Measurements from ENCODE around the gene MPHOSPH6. TPM values are rescaled to one million over a fixed set of nuclear protein-coding genes. Genes with fewer than 3 reads are reported as not detected.

The MPHOSPH6 gene
- total RNA-seq, 4 donors from 2014 or later, result 17.8 to 48.9 (median 26.8) TPM

DNA sequence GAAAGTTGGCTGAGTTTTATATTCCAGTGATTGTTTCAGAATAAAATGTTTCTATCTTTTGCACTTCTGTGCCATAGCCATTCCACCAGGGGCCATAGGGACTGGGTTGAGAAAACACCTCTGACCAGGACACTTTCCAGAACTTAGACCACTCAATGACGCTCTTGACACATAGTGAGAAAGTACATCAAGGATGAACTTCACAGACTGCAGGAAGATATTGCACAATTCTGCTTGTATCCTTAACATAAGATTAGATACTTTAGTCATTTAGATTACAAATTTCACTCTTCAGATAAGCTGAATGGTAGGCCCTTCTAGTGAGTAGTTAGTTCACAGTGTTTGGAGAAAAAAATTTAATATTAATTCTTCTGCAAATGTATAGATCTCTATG lies 13.0 kb upstream of the MPHOSPH6 start:
- TF ChIP-seq, protein P1, sequence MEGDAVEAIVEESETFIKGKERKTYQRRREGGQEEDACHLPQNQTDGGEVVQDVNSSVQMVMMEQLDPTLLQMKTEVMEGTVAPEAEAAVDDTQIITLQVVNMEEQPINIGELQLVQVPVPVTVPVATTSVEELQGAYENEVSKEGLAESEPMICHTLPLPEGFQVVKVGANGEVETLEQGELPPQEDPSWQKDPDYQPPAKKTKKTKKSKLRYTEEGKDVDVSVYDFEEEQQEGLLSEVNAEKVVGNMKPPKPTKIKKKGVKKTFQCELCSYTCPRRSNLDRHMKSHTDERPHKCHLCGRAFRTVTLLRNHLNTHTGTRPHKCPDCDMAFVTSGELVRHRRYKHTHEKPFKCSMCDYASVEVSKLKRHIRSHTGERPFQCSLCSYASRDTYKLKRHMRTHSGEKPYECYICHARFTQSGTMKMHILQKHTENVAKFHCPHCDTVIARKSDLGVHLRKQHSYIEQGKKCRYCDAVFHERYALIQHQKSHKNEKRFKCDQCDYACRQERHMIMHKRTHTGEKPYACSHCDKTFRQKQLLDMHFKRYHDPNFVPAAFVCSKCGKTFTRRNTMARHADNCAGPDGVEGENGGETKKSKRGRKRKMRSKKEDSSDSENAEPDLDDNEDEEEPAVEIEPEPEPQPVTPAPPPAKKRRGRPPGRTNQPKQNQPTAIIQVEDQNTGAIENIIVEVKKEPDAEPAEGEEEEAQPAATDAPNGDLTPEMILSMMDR (IDR thresholded peaks at IDR 0.05; ENCODE audit: low read depth), result no peak

DNA sequence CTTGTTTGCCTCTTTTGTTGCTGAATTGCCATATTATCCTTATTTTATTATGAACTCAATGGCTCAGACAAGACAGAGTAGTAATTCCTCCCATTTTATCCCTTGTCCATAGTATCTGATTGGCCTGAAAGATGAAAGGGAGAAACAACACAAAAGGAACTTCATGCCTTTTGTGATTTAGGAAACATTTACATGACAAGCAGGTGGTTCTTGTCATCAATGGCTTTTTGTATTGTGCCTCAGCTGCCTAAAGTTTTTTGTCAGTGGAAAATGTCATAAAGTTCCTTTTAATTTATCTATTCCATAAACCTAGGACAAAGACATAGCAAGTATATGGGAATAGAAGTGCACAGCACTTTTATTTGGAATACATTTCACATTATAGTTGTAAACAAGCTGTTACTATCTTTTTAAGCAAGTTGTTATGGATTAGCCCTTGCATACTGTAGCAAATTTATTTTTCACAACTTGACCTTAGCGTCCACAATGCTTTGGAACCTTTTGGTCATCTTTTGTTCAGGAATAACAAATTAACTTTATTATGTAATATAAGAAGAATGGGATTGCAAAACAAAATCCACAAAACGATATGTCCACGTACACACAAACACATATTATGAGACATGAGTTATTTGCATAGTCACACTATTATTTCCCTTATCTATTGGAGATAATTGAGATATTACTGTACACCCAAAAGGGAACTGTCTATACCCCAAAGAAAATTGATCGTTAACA lies 12.4 kb upstream of the MPHOSPH6 start:
- TF ChIP-seq, protein P1 (IDR thresholded peaks at IDR 0.05; ENCODE audit: low read depth), result no peak

DNA sequence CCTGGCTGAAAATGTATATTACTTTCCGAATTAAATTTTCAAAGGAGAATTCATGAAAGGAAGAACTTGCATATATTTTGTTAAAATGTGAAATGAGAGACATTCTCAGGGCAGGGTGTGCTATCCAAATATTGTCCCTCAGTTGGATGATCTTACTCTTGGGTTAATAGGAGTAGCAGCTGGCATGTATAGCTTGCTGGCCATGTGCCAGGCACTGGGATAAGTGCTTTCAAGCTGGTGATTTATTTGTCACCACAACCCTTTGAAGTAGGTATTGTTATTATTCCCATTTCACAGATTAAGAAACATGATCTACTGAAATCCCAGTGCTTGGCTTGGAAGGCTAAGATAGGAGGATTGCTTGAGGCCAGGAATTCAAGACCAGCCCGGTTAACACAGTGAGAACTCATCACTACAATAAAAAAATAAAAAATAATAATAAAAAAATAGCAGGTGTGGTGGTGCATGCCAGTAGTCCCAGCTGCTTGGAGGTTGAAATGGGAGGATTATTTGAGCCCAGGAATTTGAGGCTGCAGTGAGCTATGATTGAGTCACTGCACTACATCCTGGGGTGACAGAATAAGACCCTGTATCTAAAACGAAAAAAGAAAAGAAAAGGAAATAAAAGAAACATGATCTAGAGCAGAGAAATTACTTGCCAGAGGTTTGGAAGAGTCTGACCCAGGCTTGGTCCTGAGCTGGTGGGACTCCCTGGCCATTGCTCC lies 11.6 kb upstream of the MPHOSPH6 start:
- TF ChIP-seq, protein P1 (IDR thresholded peaks at IDR 0.05; ENCODE audit: low read depth), result no peak

DNA sequence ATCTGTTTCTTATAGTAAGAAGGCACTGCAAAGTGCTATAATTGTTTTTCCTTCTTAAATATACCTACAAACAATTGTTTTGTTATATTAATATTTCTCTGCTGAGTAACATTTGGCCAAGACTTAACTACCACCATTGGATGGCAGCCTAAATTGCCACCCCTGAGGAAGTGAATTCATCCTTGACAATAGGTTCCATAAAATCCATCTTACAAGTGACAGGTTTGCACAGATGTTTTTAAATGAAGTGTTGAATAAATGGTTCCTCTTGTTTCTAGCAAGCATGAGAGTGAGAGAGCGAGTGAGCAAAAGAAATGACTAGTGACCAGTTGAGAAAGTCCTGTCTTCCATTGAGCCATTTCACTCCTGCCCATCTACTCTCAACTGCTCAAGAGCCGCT lies 8.3 kb upstream of the MPHOSPH6 start:
- TF ChIP-seq, protein P1 (IDR thresholded peaks at IDR 0.05; ENCODE audit: low read depth), result no peak

DNA sequence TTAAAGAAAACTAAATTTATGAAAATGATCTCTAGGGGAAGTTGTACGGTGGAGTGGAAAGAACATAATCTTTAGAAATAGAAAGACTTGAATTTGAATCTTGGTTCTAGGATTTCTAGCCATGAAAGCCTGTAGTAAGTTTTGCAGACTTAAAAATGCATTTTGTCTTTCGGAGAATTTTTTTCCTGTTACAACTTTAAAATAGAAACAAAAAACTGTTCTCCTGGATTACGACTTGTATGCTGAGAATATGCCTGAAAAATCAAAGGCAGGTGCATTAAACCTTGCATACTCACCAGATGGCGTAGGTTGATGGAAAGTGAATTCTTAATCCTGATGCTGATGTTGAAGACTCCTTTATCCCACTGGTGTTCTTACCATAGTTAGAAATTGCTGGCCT lies 7.5 kb upstream of the MPHOSPH6 start:
- TF ChIP-seq, protein P1 (IDR thresholded peaks at IDR 0.05; ENCODE audit: low read depth), result no peak

DNA sequence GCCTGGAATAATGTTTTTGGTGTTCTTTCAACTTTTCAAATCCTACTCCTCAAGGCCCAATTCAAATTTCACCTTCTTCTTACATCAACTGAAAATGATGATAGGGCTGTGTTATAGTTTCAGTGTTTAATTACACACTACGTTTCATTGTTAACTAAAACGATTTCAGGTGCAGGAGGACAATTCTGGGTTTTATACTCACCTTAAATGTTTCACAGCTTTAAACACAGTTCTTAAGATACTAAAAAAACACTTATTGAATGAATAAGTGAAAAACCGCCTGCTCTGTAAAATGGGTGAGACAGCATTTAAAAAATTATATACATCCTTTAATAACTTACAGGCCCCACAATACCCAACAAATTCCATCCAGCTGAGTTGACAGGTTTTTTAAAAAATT lies 6.2 kb upstream of the MPHOSPH6 start:
- TF ChIP-seq, protein P1 (IDR thresholded peaks at IDR 0.05; ENCODE audit: low read depth), result no peak

DNA sequence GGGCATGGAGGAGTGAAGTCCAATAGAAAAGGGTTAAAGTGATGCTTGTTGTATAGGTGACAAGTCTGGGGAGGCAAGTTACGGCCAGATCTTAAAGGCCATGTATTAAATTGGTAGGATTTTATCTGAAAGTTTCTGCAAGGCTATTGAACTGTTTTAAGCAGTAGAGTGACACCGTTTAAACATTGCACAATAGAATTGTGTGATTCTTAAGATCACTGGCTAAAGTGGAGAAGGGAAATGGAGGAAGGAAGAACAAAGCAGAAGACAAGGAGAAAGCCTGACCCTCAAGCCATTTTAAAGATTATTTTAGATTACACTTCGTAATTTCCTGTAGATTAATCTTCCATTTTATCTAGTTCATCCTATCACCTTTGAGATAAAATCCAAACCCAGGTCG lies 5.6 kb upstream of the MPHOSPH6 start:
- TF ChIP-seq, protein P1 (IDR thresholded peaks at IDR 0.05; ENCODE audit: low read depth), result no peak
